Smooth muscle cell (in vitro differentiated cells): ENCODE measurements around the gene GRIA2. TPM values are rescaled to one million over a fixed set of nuclear protein-coding genes. Genes with fewer than 3 reads are reported as not detected.
"Not testable (repeated sequence)": the region's sequence is repeated elsewhere in the genome, so short reads cannot be mapped to it uniquely, and the experiment has no call there.

Experiments used
- DNase-seq: peaks from one replicate; lab custom pipeline; 2025; ENCODE audit not compliant: unreplicated experiment; lab: John Stamatoyannopoulos, UW
- H2AFZ ChIP-seq: fragments of 200-600 bp; sonication (generic); 2 replicates; pipeline ENCODE4 v1.6.0; 2016; ENCODE audit warnings: antibody characterized with exemption, low read depth, mild to moderate bottlenecking
- H3F3A ChIP-seq: fragments of 200-600 bp; sonication (generic); 2 replicates; pipeline ENCODE4 v1.6.0; 2017; ENCODE audit warnings: antibody characterized with exemption, low read depth
- H3K27ac ChIP-seq: fragments of 200-600 bp; sonication (generic); 2 replicates; pipeline ENCODE4 v1.5.1; 2016; ENCODE audit warnings: low read depth, mild to moderate bottlenecking
- H3K27me3 ChIP-seq: fragments of 200-600 bp; sonication (generic); 2 replicates; pipeline ENCODE4 v1.6.1; 2016; ENCODE audit warnings: low read depth, mild to moderate bottlenecking
- H3K36me3 ChIP-seq: fragments of 200-600 bp; sonication (generic); 2 replicates; pipeline ENCODE4 v1.5.1; 2016; ENCODE audit warnings: low read depth
- H3K4me1 ChIP-seq: fragments of 200-600 bp; sonication (generic); 2 replicates; pipeline ENCODE4 v1.5.1; 2016; ENCODE audit warnings: low read depth
- H3K4me2 ChIP-seq: fragments of 200-600 bp; sonication (generic); 2 replicates; pipeline ENCODE4 v1.6.0; 2016; ENCODE audit warnings: mild to moderate bottlenecking
- H3K4me3 ChIP-seq: fragments of 200-600 bp; sonication (generic); 2 replicates; pipeline ENCODE4 v1.5.1; 2016; ENCODE audit warnings: mild to moderate bottlenecking
- H3K79me2 ChIP-seq: fragments of 200-600 bp; sonication (generic); 2 replicates; pipeline ENCODE4 v1.6.0; 2016; ENCODE audit warnings: low read depth, mild to moderate bottlenecking
- H3K9ac ChIP-seq: fragments of 200-600 bp; sonication (generic); 2 replicates; pipeline ENCODE4 v1.6.0; 2016; ENCODE audit warnings: low read depth
- H3K9me3 ChIP-seq: fragments of 200-600 bp; sonication (generic); replicated peaks from 2 replicates; pipeline ENCODE4 v1.5.1; 2016; ENCODE audit warnings: low read depth
- H4K20me1 ChIP-seq: fragments of 200-600 bp; sonication (generic); 2 replicates; pipeline ENCODE4 v1.6.0; 2016; ENCODE audit warnings: low read depth
- WGBS: methylation state at CpG from one replicate; pipeline ENCODE4 v1.1.7; 2016; ENCODE audit warnings: low lambda C conversion rate; 5-methylcytosine and 5-hydroxymethylcytosine counted together
- polyA plus RNA-seq: library from polyadenylated mRNA; unstranded; fragments of >200 nt; fragmentation: Nextera tagmentation; extraction: Ambion mirVana; gene quantifications from 2 replicates; pipeline ENCODE4 v1.2.1, GENCODE V29; 2016
- total RNA-seq: library from RNA; depleted of rRNA; stranded (reverse); fragments of >200 nt; gene quantifications from 2 replicates; pipeline ENCODE4 v1.2.3, GENCODE V29; 2014
- TF ChIP-seq, protein P1 (sequence below): fragments of 200-600 bp; sonication (generic); IDR thresholded peaks from 2 replicates; pipeline ENCODE4 v1.5.1; 2017; ENCODE audit warnings: borderline replicate concordance, mild to moderate bottlenecking, antibody characterized with exemption; ENCODE audit not compliant: insufficient read depth, poor library complexity, severe bottlenecking

Gene GRIA2
- 0.04 TPM in 1 of 2 replicates, not detected in the other for total RNA-seq
- polyA plus RNA-seq = not detected in 2 replicates

- Histone ChIP-seq H3K4me3 (peak within 1 kb of the TSS; percentile 50), H2AFZ (no peak within 1 kb of the TSS), H3K4me2 (peak within 1 kb of the TSS; percentile 83), H3K27me3 (peaks cover 65% of the 10 kb centered on the region), H3K9me3 (no peaks in the 10 kb centered on the region), H3K27ac (no peak within 1 kb of the TSS), H3K9ac (no peak within 1 kb of the TSS), H3K36me3 (no peaks in the 10 kb centered on the region), H3F3A (no peaks in the 10 kb centered on the region), H3K4me1 (peaks cover 9% of the 10 kb centered on the region), H3K79me2 (no peaks in the 10 kb centered on the region), H4K20me1 (no peaks in the 10 kb centered on the region)
- TF ChIP-seq, protein P1, sequence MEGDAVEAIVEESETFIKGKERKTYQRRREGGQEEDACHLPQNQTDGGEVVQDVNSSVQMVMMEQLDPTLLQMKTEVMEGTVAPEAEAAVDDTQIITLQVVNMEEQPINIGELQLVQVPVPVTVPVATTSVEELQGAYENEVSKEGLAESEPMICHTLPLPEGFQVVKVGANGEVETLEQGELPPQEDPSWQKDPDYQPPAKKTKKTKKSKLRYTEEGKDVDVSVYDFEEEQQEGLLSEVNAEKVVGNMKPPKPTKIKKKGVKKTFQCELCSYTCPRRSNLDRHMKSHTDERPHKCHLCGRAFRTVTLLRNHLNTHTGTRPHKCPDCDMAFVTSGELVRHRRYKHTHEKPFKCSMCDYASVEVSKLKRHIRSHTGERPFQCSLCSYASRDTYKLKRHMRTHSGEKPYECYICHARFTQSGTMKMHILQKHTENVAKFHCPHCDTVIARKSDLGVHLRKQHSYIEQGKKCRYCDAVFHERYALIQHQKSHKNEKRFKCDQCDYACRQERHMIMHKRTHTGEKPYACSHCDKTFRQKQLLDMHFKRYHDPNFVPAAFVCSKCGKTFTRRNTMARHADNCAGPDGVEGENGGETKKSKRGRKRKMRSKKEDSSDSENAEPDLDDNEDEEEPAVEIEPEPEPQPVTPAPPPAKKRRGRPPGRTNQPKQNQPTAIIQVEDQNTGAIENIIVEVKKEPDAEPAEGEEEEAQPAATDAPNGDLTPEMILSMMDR = no peak
- DNase-seq = peak; percentile 43
- WGBS = 4% methylated on average over 51 of the region's 57 CpGs
Measured at GRCh38 chr4:157220371-157220881, at the start of gene GRIA2. Gene GRIA2, plus strand, starts transcription at chr4:157220728. Its CDS starts 315 bp downstream, at chr4:157221043.

GRCh38 chr4:157172011-157172410, 48.5 kb upstream of the GRIA2 start:
- Histone ChIP-seq H3K36me3 (no peaks in the 10 kb centered on the region), H3K27ac (no peak overlapping the region), H4K20me1 (no peaks in the 10 kb centered on the region), H3K9ac (no peak overlapping the region), H3K4me3 (no peak overlapping the region), H3K4me1 (no peaks in the 10 kb centered on the region), H2AFZ (no peak overlapping the region), H3K27me3 (no peaks in the 10 kb centered on the region), H3F3A (no peaks in the 10 kb centered on the region), H3K9me3 (no peaks in the 10 kb centered on the region), H3K79me2 (no peaks in the 10 kb centered on the region), H3K4me2 (no peak overlapping the region)
- DNase-seq = no peak
- TF ChIP-seq, protein P1 = peak; percentile 24
- 70% methylated on average over 3 of the region's 3 CpGs for WGBS

- not testable (repeated sequence) for H3K27me3 ChIP-seq, H3K4me1 ChIP-seq, H3K27ac ChIP-seq, H3F3A ChIP-seq, H4K20me1 ChIP-seq, H3K4me3 ChIP-seq, H3K4me2 ChIP-seq, H2AFZ ChIP-seq, H3K9ac ChIP-seq, DNase-seq, H3K79me2 ChIP-seq, H3K36me3 ChIP-seq, H3K9me3 ChIP-seq
- 81% methylated on average over 13 of the region's 14 CpGs for WGBS
Measured at GRCh38 chr4:157180268-157180667, 40.3 kb upstream of the GRIA2 start.

DNA sequence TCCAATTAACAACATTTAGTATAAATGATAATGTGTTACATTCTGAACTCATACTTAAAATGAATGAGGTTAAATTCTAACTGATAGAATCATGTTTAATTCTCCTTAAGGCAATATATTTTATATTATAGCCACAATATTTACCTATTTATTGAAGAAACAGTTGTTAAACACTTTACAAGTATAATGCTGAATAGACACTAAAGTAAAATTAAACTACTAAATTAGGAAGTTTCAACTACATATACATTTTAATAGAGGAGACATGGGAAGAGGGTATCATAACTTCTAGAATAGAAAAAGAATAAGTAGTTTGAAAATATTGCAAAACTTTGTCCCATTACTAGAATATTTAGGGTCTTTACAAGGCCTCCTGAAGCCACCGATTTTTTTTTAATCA, 36.2 kb upstream of the GRIA2 start:
- Histone ChIP-seq H3K9me3 (no peaks in the 10 kb centered on the region), H3K36me3 (no peaks in the 10 kb centered on the region), H3K4me3 (no peak overlapping the region), H3F3A (no peaks in the 10 kb centered on the region), H3K9ac (no peak overlapping the region), H3K4me1 (peaks cover 7% of the 10 kb centered on the region), H3K27me3 (no peaks in the 10 kb centered on the region), H3K27ac (no peak overlapping the region), H3K79me2 (no peaks in the 10 kb centered on the region), H4K20me1 (no peaks in the 10 kb centered on the region), H2AFZ (no peak overlapping the region), H3K4me2 (no peak overlapping the region)
- DNase-seq = no peak
- TF ChIP-seq, protein P1 = no peak
- WGBS = 94% methylated on average over 1 of the region's 1 CpG
